Fibroblast of upper back skin (primary cell): ENCODE results near the gene F7.
"Not testable (repeated sequence)": the region's sequence is repeated elsewhere in the genome, so short reads cannot be mapped to it uniquely, and the experiment has no call there.

Experiments
- DNase-seq: peaks from one replicate; pipeline ENCODE4 v3.0.0-alpha.2; 2013

Gene F7

DNA sequence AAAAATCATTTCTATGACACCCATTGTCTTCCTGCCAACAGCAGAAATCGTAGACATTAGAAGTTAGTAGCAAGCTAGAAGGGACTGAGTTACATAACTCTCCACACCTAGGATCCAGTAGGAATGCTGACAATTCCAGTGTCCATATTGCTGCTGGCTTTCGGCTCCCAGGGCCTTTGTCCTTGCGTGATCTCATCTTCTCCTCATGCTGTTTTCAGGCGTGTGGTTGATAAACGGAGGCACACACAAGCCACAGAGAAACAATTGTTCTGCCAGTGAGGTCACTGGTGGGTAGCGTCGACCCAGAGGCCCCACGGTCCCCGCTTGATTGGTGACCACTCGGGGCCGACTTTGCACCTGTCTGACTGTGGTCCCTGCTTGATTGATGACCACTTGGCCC lies 31.6 kb upstream of the F7 start:
- no peak for DNase-seq

DNA sequence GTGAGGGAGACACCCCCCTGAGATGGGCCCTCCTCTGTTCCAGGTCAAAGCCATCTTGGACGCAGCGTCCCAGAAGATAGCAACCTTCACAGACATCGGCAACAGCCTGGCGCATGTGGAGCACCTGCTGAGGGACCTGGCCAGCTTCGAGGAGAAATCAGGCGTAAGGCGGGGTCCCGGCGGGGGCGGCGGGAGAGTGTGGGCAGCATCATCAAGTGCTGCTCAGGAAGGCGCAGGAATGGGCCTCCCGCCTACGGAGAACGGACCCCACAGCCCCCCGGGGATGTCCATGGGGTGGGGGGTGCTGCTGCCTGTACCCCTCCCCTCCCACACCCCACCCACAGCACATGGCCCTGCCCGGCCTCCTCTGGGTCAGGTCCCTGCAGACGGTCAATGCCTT lies 31.2 kb upstream of the F7 start:
- DNase-seq, result no peak

DNA sequence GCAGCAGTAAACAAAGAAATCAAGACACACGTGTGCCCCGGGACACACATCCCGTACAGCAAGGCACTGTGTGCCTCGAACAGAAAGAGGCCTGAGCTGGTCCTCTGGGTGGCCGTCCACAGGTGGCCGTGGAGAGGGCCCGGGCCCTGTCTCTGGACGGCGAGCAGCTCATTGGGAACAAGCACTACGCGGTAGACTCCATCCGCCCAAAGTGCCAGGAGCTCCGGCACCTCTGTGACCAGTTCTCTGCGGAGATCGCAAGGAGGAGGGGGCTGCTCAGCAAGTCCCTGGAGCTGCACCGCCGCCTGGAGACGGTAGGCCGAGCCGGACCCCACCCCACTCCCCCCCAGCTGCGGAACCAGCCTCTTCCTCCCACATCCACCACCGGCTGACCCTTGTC lies 30.7 kb upstream of the F7 start:
- DNase-seq, result no peak

DNA sequence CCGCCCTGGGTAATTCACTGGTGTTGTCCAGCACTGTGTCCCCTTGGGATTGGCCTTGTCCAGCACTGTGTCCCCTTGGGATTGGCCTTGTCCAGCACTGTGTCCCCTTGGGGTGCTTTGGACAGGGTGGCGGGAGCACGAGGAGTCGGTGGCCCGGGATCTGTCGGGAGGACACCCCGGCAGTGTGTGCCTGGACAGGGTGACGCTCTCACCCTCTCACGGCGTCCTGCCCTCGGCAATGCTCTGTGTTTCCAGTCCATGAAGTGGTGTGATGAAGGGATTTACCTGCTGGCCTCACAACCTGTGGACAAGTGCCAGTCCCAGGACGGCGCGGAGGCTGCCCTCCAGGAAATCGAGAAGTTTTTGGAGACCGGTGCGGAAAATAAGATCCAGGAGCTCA lies 29.9 kb upstream of the F7 start:
- no peak for DNase-seq

DNA sequence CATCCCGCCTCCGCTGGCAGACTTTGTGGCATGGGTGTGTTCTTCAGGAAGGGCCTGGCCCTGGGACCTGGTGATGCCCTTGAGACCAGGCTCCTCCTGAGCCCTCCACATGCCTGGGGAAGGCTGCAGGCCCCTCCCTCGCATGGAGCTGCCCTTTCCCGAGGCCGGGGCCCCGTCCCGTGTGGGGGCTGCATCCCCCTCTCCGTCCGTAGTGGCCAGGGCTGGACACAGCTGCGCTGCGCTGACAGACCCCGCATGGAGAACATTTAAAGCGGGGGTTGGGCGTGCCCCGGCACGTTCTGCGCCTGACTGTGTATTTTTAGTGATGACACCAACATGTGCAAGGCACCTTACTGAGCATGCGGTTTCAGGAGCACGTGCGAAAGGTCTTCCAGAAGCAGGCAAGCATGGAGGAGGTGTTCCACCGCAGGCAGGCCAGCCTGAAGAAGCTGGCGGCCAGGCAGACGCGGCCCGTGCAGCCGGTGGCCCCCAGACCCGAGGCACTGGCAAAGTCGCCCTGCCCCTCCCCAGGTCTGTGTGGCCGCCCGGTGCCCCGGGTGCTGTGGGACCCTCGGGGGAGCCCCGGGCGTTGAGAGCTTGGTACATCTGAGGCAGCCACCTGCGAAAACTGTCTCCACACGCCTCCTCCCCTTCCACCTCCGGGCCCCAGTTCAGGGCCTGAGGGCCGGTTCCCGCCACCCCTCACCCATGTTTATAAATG lies 28.8 kb upstream of the F7 start:
- DNase-seq, result no peak

DNA sequence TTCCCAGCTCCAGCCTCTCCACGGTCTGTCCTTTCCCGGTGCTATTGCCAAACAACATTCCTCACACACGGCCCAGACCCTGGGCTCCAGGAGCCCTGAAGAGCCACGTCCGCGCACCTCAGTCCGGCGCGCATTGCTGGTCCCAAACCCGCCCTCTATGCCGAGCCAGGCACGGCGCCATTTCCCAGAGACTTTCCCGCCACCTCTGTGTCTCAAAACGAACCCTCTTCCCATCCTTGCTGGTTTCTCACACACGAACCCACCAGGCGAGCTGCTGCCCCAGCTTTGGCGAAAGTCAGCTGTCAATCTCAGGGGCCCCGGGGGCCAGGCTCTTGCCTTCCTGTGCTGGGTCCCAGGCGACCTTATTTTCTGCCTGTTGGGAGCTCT lies 28.0 kb upstream of the F7 start:
- DNase-seq, result no peak

DNA sequence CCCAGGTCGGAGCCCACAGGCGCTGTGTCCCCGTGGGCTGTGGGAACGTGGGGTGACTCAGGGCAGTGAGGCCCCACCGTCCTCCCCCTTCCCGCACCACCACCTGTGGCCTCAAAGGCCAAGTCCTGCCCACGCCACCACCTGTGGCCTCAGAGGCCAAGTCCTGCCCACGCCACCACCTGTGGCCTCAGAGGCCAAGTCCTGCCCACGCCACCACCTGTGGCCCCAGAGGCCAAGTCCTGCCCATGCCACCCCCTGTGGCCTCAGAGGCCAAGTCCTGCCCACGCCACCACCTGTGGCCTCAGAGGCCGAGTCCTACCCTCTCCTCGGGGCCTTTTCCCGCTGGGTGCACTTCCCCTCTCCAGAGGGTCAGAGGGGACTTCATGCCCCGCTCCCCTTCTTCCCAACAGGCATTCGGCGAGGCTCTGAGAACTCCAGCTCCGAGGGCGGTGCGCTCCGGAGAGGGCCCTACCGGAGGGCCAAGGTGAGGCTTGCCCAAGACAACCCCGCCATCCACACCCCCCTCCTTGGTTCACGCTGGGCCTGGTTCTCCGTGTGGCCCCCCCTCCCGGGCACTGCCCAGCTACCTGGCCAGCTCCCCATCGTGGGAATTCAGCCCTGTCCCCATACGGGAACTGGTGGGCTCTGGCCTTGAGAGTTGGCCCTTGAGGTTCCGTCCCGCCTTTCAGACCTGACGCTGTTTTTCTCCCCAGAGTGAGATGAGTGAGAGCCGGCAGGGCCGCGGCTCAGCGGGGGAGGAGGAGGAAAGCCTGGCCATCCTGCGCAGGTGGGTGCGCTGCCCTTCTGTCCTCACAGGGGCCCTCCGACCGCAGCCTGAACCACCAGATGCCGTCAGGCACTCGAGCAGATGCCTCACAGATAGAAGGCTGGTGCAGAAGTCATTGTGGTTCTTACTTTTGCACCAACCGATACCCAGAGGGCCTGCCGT lies 27.4 kb upstream of the F7 start:
- no peak for DNase-seq

DNA sequence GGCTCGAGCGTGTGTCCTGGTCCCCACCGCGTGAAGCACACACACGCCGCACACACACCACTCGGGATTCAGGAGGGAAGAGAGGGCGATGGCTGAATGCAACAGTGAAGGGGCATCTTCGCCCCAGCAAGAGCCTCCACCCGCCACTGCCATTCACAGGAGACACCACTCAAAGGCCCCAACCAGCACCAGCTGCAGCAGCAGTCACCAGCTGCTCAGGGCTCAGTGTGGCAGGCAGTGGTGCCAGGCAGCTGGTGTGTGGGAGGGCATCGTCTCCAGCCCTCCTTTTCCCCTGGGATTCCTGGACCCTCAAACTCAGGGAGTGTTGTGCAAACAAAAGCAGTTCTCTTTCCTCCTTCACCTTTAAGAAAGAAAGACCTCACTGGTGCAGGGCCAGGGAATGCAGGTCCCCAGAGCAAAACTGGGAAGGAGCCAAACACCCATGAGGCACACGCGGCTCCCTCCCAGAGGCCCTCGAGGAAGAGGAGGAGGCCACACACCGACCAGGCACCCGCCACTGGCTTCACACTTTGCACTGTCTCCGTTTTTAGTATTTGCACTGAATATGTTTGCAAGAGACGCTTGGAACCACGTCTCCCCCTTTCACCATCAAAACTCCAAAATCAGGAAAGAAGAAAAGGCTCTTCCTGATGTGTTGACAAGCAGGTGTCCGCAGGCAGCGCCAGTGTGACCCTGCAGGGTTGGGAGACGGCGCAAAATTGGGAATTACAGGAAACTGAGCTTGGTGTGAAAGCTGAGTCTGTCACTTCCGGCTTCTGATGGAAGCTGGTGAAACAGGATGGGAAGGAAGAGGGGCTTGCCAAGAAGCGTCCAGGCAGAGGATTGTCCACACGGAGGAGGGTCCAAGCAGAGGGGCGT lies 26.4 kb upstream of the F7 start:
- DNase-seq, result no peak

DNA sequence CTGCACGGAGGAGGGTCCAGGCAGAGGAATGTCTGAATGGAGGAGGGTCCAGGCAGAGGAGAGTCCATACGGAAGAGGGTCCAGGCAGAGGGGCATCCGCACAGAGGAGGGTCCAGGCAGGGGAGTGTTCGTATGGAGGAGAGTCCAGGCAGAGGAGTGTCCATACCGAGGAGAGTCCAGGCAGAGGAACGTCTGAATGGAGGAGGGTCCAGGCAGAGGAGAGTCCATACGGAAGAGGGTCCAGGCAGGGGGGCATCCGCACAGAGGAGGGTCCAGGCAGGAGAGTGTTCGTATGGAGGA lies 25.9 kb upstream of the F7 start:
- DNase-seq, result not testable (repeated sequence)

DNA sequence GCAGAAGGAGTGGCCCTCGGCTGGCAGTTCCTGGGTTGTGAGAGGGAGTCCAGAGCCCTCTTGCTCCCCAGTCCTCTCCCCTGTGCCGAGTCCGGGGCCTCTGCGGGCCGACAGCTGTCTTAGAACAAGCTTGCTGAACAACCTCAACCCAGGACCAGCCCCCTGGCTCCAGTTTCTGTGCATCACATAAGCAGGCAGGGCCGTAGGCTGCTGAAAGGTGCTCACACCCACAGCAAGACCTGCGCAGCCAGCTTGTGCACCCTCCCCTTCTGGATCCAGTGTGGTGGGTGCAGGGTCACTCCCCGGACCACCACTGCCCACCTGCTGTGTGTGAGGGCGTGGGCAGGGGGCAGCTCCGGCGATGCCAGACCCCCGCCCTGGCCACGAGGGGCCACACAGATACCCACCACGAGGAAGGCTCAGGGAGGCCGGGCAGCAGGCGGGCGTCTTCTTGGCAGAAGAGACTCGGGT lies 25.2 kb upstream of the F7 start:
- no peak for DNase-seq

DNA sequence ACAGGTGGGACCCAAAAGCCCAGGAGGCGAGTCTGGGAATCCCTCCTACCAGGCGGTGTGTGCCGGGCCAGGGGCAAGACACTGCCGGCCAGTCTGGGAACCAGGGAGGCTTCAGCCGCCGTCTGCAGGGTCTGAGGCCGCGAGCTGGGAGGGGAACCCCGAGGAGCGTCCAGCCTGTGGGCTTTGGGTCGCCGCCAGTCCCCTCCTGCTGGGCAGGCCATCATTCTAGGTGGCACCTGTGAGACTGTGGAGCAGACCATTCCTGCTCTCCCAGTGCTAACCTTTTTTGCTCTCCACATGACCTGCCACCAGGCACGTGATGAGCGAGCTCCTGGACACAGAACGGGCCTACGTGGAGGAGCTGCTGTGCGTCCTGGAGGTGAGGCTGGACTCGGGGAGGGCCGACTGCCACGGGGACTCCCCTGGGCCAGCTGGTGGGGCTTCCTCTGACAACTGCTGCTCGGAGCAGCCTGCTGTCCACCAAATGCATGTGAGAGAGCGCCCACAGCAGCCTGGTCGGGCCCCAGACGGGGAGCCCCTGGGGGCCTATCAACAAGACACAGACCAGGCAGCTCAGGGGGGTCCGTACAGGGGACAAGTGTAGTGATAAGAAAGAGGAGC lies 24.6 kb upstream of the F7 start:
- DNase-seq, result no peak

DNA sequence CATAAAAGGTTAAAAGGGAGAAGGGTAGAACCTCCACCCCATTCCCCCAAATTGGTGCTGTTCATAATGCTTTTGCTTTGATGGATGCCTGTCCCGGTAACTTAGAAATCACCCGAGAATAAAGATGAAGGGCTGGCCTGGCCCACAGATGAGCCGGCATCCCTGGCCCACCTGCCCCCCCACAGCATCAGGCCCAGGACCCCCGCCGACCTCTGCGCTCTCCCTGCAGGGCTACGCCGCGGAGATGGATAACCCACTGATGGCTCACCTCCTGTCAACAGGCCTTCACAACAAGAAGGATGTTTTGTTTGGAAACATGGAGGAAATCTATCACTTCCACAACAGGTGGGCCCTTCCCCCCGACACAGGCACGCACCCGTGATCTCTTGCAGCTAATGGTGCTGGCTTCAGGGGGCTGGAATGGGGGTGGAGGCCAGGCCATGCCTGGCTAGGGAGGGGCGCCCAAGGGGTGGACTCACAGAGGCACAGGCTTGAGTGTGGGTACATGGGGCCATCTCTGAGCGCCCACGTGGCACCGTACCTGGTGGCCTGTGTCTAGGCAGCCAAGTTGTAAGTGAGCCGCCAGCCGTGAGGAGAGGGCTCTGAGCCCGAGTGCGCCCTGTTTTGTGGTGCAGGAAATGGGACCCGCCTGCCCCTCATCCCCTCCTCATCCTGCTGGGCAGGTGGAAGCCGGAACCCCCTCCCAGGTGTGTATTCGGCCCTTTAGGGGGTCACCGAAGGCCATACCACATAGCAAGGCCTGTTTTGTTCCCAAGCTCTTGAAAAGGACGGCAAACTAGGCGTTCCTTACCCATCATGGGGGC lies 23.2 kb upstream of the F7 start:
- no peak for DNase-seq

DNA sequence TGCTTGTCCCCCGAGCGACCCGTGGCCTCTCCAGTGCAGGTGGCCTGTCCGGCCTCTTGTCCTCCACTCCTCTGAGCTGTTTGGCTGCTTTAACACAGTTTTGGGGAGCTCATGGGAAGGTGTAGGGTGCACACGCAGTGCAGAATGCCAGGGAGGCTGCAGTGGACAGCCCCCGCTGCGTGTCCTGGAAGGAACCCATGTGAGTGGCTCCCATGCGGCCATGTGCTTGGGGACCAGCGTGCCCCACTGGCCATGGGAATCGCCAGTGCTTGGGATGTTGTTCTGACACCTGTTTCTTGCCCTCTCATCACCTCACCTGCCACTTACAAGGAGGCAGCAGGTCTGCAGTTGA lies 22.6 kb upstream of the F7 start:
- DNase-seq, result no peak

DNA sequence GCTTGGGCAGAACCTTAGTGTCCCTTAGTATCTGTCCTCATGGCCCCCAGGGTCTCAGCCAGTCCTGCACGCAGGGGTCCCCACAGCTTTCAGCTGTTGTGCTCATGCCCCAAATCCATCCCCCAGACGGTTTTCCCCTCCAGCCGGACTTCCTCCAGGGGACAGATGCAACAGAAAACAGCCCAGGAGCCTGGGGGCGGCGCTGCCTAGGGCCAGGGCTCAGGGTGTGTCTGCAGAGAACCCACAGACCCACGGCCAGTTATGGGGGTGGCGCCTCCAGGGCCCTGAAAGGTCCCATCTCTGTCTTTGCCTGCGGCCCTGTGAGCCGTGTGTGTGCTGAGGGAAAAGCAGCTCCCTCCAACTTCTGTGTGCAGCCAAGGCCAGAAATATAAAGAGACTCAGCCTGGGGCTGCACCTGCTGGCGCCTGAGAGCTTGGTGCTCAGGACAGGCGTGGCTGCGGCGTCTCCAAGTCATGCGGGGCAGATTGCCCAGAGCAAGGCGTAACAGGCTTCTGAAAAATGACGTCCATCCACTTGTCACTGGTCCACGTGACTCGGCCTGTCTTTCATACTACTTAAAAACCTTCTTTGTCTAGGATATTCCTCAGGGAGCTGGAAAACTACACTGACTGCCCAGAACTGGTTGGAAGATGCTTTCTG lies 22.1 kb upstream of the F7 start:
- no peak for DNase-seq

DNA sequence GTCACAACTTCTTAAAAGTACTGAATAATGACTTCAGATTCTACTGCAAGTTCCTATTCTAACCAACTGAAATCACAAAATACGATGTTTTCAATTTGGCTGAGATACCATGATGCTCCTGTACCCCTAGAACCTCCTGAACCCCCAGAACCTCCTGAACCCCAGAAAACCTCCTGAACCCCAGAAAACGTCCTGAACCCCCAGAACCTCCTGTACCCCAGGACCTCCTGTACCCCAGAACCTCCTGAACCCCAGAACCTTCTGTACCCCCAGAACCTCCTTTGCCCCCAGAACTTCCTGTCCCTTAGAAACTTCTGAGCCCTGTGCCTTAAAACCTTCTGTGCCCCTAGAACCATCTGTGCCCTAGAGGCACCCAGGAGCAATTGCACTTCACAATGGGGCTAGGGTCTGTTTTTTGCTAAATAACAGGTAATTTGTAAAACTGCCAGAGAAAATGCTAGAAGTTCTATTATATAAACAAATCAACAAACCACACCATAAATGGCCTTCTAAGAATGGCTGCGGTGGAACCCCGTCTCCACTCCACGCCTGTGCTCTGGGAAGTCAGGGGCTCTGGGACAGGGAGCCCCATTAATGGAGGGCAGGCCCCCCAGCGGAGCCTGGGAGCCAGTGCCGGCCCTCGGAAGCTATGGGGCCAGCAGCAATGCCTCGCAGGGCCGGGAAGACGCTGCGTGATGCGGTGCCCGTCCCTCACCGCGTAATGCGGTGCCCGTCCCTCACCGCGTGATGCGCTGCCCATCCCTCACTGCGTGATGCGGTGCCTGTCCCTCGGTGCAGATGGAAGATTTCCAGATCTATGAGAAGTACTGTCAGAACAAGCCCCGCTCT lies 21.3 kb upstream of the F7 start:
- DNase-seq, result no peak

DNA sequence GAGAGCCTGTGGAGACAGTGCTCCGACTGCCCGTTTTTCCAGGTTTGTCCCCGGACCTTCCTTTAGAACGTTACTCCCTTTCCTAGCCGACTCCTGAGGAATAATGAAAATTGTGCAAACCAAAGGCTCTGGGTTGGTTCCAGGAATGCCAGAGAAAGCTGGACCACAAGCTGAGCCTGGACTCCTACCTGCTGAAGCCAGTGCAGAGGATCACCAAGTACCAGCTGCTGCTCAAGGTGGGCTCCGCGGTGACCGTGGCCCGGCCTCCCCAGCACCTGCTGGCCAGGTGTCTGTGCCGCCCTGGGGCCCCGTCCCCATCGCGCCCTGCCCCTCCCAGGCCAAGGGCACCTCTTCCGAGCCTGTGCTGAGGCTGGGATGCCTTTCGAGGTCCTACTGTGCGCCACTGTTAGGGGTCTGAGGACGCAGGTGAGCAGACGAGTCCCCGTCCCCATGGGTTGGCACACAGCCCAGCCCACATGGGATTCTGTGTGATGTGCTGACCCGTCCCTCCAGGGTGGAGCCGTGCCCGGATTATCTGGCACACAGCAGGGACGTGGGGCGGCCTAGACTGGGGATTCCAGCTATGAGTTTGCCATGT lies 20.5 kb upstream of the F7 start:
- DNase-seq, result no peak

DNA sequence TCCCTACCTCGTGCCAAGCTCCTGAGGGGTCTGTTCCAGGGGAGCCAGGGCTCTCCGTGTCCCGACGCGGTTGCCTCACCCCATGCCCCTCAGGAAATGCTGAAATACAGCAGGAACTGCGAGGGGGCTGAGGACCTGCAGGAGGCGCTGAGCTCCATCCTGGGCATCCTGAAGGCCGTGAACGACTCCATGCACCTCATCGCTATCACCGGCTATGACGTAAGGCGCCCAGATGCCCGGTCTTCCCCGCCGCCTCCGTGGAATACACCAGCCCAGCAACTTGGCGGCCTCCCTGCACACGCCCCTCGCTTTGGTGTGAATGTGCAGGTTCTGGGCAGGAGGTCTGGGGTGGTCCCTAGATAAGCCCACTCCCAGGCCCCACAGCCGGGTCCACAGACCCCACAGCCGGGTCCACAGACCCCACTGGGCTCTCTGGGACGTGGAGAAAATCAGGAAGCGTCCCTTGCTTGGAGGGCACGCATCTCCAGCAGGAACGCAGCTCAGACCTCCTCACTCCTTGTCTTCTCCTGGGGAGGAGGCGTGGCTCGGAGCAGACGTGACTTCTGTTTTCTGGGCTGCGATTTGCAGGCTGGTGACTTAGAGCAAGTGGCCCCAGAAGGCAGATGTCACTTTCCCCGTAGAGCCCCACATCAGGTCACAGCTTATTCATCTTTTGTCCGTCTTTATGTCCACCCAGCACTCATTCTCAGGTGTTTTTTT lies 19.4 kb upstream of the F7 start:
- no peak for DNase-seq

DNA sequence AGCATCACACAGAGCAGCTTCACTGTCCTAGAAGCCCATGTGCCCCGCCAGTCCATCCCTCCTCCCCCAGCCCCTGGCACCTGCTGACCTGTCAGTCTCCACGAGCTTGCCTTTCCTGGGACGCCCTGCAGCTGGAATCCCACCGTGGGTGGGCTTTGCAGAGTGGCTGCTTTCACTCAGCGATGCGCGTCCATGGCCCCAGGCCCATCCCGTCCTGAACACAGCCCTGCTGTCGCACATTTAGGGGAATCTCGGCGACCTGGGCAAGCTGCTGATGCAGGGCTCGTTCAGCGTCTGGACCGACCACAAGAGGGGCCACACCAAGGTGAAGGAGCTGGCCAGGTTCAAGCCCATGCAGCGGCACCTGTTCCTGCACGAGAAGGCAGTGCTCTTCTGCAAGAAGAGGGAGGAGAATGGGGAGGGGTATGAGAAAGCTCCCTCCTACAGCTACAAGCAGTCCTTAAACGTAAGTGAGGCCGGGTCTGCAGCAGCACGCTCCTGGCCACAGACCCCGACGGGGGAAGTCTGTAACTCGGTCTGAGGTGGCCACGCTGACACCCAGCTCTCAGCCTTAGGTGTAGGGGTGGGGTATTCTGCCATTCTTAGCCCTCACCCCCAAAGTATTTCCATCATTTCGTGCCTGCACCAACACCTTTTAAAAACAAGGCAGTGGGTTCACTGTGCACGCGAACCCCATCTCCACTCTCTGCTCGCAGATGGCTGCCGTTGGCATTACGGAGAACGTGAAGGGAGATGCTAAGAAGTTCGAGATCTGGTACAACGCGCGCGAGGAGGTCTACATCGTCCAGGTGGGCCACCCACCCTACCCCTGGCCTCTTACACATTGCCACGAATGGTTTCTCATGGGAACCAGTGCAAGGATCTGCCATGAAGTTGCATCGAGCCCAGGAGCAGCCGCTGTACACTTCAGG lies 18.3 kb upstream of the F7 start:
- no peak for DNase-seq
